Loucy (cell line): ENCODE results near the gene GPI.

Experiments
- H2AFZ ChIP-seq: fragments of 200-600 bp; sonication (generic); 2 replicates; pipeline ENCODE4 v1.6.0; 2016; ENCODE audit warnings: antibody characterized with exemption, mild to moderate bottlenecking, low read length, moderate library complexity
- H3F3A ChIP-seq: fragments of 200-600 bp; 2 replicates; pipeline ENCODE4 v1.6.0; 2016; ENCODE audit warnings: antibody characterized with exemption, low read depth, mild to moderate bottlenecking
- H3K27me3 ChIP-seq: fragments of 200-600 bp; sonication (generic); 2 replicates; pipeline ENCODE4 v1.6.1; 2014; ENCODE audit warnings: low read length, mild to moderate bottlenecking; ENCODE audit not compliant: insufficient read depth, poor library complexity, severe bottlenecking
- H3K36me3 ChIP-seq: fragments of 200-600 bp; sonication (generic); 2 replicates; pipeline ENCODE4 v1.6.1; 2016; ENCODE audit warnings: low read length; ENCODE audit not compliant: insufficient read depth
- H3K4me1 ChIP-seq: fragments of 200-600 bp; sonication (generic); 2 replicates; pipeline ENCODE4 v1.5.1; 2014; ENCODE audit warnings: low read length, mild to moderate bottlenecking; ENCODE audit not compliant: insufficient read depth, poor library complexity, severe bottlenecking
- H3K4me2 ChIP-seq: fragments of 200-600 bp; sonication (generic); 2 replicates; pipeline ENCODE4 v1.6.0; 2014; ENCODE audit warnings: antibody characterized with exemption, low read length, low read depth, mild to moderate bottlenecking; ENCODE audit not compliant: poor library complexity, severe bottlenecking
- H3K4me3 ChIP-seq: fragments of 200-600 bp; sonication (generic); 2 replicates; pipeline ENCODE4 v1.5.1; 2014; ENCODE audit warnings: low read length, mild to moderate bottlenecking, mixed read lengths; ENCODE audit not compliant: poor library complexity, severe bottlenecking
- H3K79me2 ChIP-seq: fragments of 200-600 bp; sonication (generic); 2 replicates; pipeline ENCODE4 v1.6.1; 2014; ENCODE audit warnings: low read length; ENCODE audit not compliant: insufficient read depth
- H3K9ac ChIP-seq: fragments of 200-600 bp; sonication (generic); 2 replicates; pipeline ENCODE4 v1.6.0; 2014; ENCODE audit warnings: mild to moderate bottlenecking, low read depth, low read length, moderate library complexity; ENCODE audit not compliant: poor library complexity, severe bottlenecking
- H3K9me2 ChIP-seq: fragments of 200-600 bp; sonication (generic); replicated peaks from 2 replicates; pipeline ENCODE4 v1.6.1; 2016; ENCODE audit warnings: low read depth, low read length, mixed read lengths
- H3K9me3 ChIP-seq: fragments of 200-600 bp; sonication (generic); 2 replicates; pipeline ENCODE4 v1.6.1; 2014; ENCODE audit warnings: mild to moderate bottlenecking, antibody characterized with exemption, low read length, low read depth; ENCODE audit not compliant: insufficient read depth
- H4K20me1 ChIP-seq: fragments of 200-600 bp; sonication (generic); 2 replicates; pipeline ENCODE4 v1.6.0; 2014; ENCODE audit warnings: antibody characterized with exemption, low read length, mild to moderate bottlenecking; ENCODE audit not compliant: insufficient read depth, poor library complexity, severe bottlenecking
- EZH2phosphoT487 ChIP-seq: fragments of 200-600 bp; IDR thresholded peaks from 2 replicates; pipeline ENCODE4 v1.6.1; 2018; ENCODE audit warnings: antibody characterized with exemption, mild to moderate bottlenecking, moderate library complexity, borderline replicate concordance
- TF ChIP-seq, protein P1 (sequence below): fragments of 200-600 bp; sonication (generic); conservative IDR thresholded peaks from 2 replicates; pipeline ENCODE4 v1.5.1; 2014; ENCODE audit warnings: mild to moderate bottlenecking, antibody characterized with exemption, low read length

GPI gene

DNA sequence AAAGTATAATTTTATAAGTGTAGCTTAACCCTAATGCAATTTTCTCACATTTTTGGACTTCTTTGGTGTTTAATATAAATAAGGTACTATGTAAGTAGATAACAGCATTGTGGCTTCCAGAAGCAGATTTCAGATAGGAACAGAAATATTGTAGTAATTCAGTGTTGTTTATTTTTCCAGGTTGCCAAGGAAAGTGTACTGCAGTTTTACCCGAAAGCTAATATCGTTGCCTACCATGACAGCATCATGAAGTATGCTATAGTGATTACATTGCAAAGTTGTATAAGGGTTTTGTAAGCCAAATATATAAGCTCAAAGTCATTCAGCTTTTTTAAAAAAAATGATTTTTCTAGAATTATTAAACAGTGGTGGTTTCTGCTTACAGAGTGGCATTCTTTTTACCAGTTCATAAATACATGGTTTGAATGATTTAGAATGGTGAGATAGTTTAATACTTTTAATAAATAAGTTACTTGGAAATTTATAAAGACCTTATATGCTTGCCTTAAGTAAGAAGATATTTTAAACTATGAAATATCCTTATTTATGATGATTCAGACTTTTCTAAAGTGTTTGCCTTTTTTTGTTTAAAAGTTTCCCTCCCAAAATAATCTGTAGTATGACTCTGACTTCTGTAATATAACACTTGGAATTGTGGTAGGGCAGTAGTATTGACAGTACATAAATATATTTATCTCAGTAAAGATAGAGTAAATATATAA is 66.8 kb downstream of the GPI start:
- H3K27me3 ChIP-seq = no peaks in the 10 kb centered on the region
- H3F3A ChIP-seq = no peaks in the 10 kb centered on the region
- H4K20me1 ChIP-seq = peaks cover 75% of the 10 kb centered on the region
- H3K4me1 ChIP-seq = peaks cover 37% of the 10 kb centered on the region
- no peak for TF ChIP-seq EZH2phosphoT487
- TF ChIP-seq, protein P1, sequence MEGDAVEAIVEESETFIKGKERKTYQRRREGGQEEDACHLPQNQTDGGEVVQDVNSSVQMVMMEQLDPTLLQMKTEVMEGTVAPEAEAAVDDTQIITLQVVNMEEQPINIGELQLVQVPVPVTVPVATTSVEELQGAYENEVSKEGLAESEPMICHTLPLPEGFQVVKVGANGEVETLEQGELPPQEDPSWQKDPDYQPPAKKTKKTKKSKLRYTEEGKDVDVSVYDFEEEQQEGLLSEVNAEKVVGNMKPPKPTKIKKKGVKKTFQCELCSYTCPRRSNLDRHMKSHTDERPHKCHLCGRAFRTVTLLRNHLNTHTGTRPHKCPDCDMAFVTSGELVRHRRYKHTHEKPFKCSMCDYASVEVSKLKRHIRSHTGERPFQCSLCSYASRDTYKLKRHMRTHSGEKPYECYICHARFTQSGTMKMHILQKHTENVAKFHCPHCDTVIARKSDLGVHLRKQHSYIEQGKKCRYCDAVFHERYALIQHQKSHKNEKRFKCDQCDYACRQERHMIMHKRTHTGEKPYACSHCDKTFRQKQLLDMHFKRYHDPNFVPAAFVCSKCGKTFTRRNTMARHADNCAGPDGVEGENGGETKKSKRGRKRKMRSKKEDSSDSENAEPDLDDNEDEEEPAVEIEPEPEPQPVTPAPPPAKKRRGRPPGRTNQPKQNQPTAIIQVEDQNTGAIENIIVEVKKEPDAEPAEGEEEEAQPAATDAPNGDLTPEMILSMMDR = no peak
- H3K9ac ChIP-seq = peak overlapping the region; percentile 89
- H3K9me3 ChIP-seq = no peaks in the 10 kb centered on the region
- peak overlapping the region; percentile 89 for H3K4me2 ChIP-seq
- H3K4me3 ChIP-seq = peak overlapping the region; percentile 81
- no peak overlapping the region for H2AFZ ChIP-seq
- no peaks in the 10 kb centered on the region for H3K9me2 ChIP-seq
- H3K36me3 ChIP-seq = peaks cover 30% of the 10 kb centered on the region
- peaks cover 87% of the 10 kb centered on the region for H3K79me2 ChIP-seq

DNA sequence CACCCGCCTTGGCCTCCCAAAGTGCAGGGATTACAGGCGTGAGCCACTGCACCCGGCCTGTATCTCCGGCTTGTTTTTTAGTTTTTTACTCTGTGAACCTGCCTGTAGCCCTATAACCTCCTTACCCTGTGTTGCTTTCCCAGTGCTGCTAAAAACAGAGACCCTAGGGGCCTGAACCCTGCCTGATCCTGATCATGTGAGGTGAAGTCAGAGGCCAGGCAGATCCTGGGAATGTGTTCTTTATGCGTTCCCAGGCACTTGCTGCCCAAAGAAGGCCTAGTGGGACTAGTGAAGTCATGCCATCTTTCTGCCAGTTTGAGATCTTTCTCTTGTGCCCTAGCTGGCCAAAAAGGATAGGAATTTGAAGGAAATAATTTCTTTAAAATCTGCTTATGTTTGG is 67.8 kb downstream of the GPI start:
- H3K27me3 ChIP-seq = no peaks in the 10 kb centered on the region
- peaks cover 40% of the 10 kb centered on the region for H3K36me3 ChIP-seq
- H4K20me1 ChIP-seq = peaks cover 82% of the 10 kb centered on the region
- no peaks in the 10 kb centered on the region for H3K9me3 ChIP-seq
- H3K4me2 ChIP-seq = peak overlapping the region; percentile 89
- peak overlapping the region; percentile 81 for H3K4me3 ChIP-seq
- TF ChIP-seq, protein P1 = no peak
- TF ChIP-seq EZH2phosphoT487 = no peak
- H3K79me2 ChIP-seq = peaks cover 96% of the 10 kb centered on the region
- no peaks in the 10 kb centered on the region for H3F3A ChIP-seq
- no peak overlapping the region for H2AFZ ChIP-seq
- no peaks in the 10 kb centered on the region for H3K9me2 ChIP-seq
- peaks cover 36% of the 10 kb centered on the region for H3K4me1 ChIP-seq
- peak overlapping the region; percentile 33 for H3K9ac ChIP-seq

DNA sequence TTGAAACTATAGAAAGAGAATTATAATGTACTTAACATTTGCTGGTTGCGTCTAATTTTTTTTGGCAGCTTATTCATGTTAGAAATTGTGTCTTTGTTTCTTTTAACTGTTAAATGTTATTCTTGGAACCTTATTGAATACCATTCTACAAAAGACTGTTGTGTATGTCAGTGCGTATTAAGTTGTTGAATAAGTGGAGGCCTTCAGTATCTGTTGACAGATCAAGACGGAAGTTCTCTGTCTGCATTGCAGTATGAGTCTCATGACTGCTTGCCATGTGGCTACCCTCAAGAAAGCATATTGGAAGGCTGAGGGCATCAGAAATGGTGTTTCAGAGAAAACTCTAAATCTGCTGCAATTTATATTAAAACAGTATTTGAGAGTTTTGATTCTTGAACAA is 71.7 kb downstream of the GPI start:
- Histone ChIP-seq H3K79me2 (peaks cover 92% of the 10 kb centered on the region), H2AFZ (no peak overlapping the region), H3K4me2 (no peak overlapping the region), H3K36me3 (peaks cover 72% of the 10 kb centered on the region), H3K4me1 (peaks cover 18% of the 10 kb centered on the region), H3K9ac (no peak overlapping the region), H3K4me3 (no peak overlapping the region), H3K9me3 (no peaks in the 10 kb centered on the region), H3K27me3 (no peaks in the 10 kb centered on the region), H4K20me1 (peaks cover 83% of the 10 kb centered on the region), H3K9me2 (no peaks in the 10 kb centered on the region), H3F3A (no peaks in the 10 kb centered on the region)
- TF ChIP-seq, protein P1 = no peak
- no peak for TF ChIP-seq EZH2phosphoT487
